HL-60 (cell line): Measurements from ENCODE around the gene TUB.

Experiments
- DNase-seq, 2 experiments: peaks; one replicate each; pipeline ENCODE4 v3.0.0-alpha.2; 2010 to 2020; ENCODE audit warnings: low read depth in 1 of 2, low spot score in 1 of 2
- H3K27ac ChIP-seq: fragments of 250-450 bp; sonication (Bioruptor Pico); replicated peaks from 2 replicates; pipeline ENCODE4 v1.5.1; 2020; ENCODE audit warnings: mild to moderate bottlenecking, moderate library complexity
- H3K27me3 ChIP-seq: fragments of 250-450 bp; sonication (Bioruptor Pico); 2 replicates; pipeline ENCODE4 v1.5.1; 2021; ENCODE audit warnings: mild to moderate bottlenecking, moderate library complexity; ENCODE audit not compliant: insufficient read depth, poor library complexity, severe bottlenecking
- H3K4me3 ChIP-seq: replicated peaks from 2 replicates; pipeline ENCODE4 v1.5.1; 2011; ENCODE audit warnings: mild to moderate bottlenecking, control low read depth, low read length; ENCODE audit not compliant: insufficient read depth
- CTCF ChIP-seq: IDR thresholded peaks from one replicate; pipeline ENCODE4 v1.5.1; 2011; ENCODE audit warnings: low read length, control low read depth, inconsistent platforms; ENCODE audit not compliant: insufficient read depth
- GABPA ChIP-seq: IDR thresholded peaks from 2 replicates; pipeline ENCODE4 v1.6.1; 2012; ENCODE audit warnings: low read depth
- POLR2AphosphoS5 ChIP-seq: IDR thresholded peaks from 2 replicates; pipeline ENCODE4 v1.6.1; 2012; ENCODE audit warnings: low read depth
- REST ChIP-seq: IDR thresholded peaks from 2 replicates; pipeline ENCODE4 v1.6.1; 2012; ENCODE audit warnings: low read depth; ENCODE audit not compliant: insufficient replicate concordance
- SPI1 ChIP-seq: IDR thresholded peaks from 2 replicates; pipeline ENCODE4 v1.6.1; 2012; ENCODE audit warnings: low read depth, mild to moderate bottlenecking, borderline replicate concordance

Gene TUB

GRCh38 chr11:8049084-8049483 lies 31.9 kb upstream of the TUB start:
- TF ChIP-seq POLR2AphosphoS5 (no peak), GABPA (no peak), REST (no peak), CTCF (no peak), SPI1 (no peak)
- peaks cover 10% of the 10 kb centered on the region for H3K27me3 ChIP-seq
- no peak overlapping the region for H3K4me3 ChIP-seq
- no peak overlapping the region for H3K27ac ChIP-seq
- DNase-seq, result no peak

- DNase-seq, result no peak
- TF ChIP-seq REST, result no peak
- no peak for TF ChIP-seq POLR2AphosphoS5
- TF ChIP-seq SPI1, result no peak
- TF ChIP-seq CTCF, result no peak
- no peak for TF ChIP-seq GABPA
- Histone ChIP-seq H3K27me3 (peaks cover 5% of the 10 kb centered on the region), H3K27ac (no peak overlapping the region), H3K4me3 (no peak overlapping the region)
Observed at GRCh38 chr11:8055091-8055835, 25.7 kb upstream of the TUB start.

- TF ChIP-seq GABPA (no peak), POLR2AphosphoS5 (no peak), REST (no peak), CTCF (no peak), SPI1 (no peak)
- H3K27me3 ChIP-seq, result peaks cover 5% of the 10 kb centered on the region
- no peak overlapping the region for H3K27ac ChIP-seq
- H3K4me3 ChIP-seq, result no peak overlapping the region
- DNase-seq, result no peak
Observed at GRCh38 chr11:8055836-8056526, 25.0 kb upstream of the TUB start.
